Colonic mucosa (tissue), 4 donors: ENCODE data around the gene SLC2A4RG. TPM values are rescaled to one million over a fixed set of nuclear protein-coding genes. Genes with fewer than 3 reads are reported as not detected.

Experiments used
- DNase-seq: peaks from one replicate; pipeline ENCODE4 v3.0.0-alpha.2; 2020
- H3K27ac ChIP-seq: fragments of 200-600 bp; one replicate; pipeline ENCODE4 v1.8.0; 2021
- H3K27me3 ChIP-seq: fragments of 200-600 bp; one replicate; pipeline ENCODE4 v1.8.0; 2021
- H3K36me3 ChIP-seq: fragments of 200-600 bp; one replicate; pipeline ENCODE4 v1.8.0; 2021
- H3K4me1 ChIP-seq: fragments of 200-600 bp; one replicate; pipeline ENCODE4 v1.8.0; 2021; ENCODE audit warnings: mild to moderate bottlenecking
- H3K4me3 ChIP-seq: fragments of 200-600 bp; one replicate; pipeline ENCODE4 v1.8.0; 2021
- H3K9ac ChIP-seq, 2 donors: one replicate each; pipeline ENCODE4 v1.7.0; 2013; ENCODE audit warnings: control low read depth in 2 of 2, low read depth in 2 of 2, low read length in 2 of 2
- H3K9me3 ChIP-seq: fragments of 200-600 bp; one replicate; pipeline ENCODE4 v1.8.0; 2021
- intact Hi-C: fragments of 100-400 bp; cut with DNase I; formaldehyde crosslinking; loops from one replicate; pipeline ENCODE4 v1.14.1; 2022
- total RNA-seq, 2 donors: library from RNA; stranded (reverse); fragmentation: NEBNext Ultra II Directional in 1 of 2; extraction: Animal tissue kit (Norgen Biotek cat#: 25700) in 1 of 2; gene quantifications; one replicate each; pipeline ENCODE4 v1.2.1, GENCODE V29; 2021
- TF ChIP-seq, protein P1 (sequence below): fragments of 200-600 bp; IDR thresholded peaks from one replicate; pipeline ENCODE4 v1.8.0; 2022; ENCODE audit warnings: antibody characterized with exemption, mild to moderate bottlenecking
- donor health status: healthy.
- donor health status: DM: no; HTN: no; CAD: no.
- donor health status: DM: no; HTN: no; CAD: no.

SLC2A4RG gene
- total RNA-seq, 2 donors from 2014 or later: 44.3 to 75.3 TPM

DNA sequence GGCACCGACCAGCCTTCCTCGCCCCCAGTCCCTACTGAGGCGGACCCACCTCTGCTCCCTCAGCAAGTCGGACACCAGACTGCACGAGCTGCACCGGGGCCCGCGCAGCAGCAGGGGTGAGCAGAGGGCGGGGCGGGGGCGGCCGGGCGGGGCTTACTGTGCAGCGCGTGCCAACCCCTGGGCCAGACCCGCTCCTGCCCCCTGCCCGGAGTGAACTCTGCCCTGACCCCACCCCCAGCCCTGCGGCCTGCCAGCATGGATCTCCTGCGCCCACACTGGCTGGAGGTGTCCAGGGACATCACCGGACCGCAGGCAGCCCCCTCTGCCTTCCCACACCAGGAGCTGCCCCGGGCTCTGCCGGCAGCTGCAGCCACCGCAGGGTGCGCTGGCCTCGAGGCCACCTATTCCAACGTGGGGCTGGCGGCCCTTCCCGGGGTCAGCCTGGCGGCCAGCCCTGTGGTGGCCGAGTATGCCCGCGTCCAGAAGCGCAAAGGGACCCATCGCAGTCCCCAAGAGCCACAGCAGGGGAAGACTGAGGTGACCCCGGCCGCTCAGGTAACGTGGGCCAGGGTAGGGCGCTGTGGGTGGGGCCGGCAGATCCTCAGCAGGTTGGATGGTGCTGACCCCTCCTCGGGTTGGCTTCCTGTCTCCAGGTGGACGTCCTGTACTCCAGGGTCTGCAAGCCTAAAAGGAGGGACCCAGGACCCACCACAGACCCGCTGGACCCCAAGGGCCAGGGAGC, 1.5 kb upstream of the SLC2A4RG start:
- intact Hi-C loops: no loop called here
- H3K9me3 ChIP-seq: no peaks in the 10 kb centered on the region
- no peaks in the 10 kb centered on the region for H3K27me3 ChIP-seq
- DNase-seq: peak; percentile 76
- no peak overlapping the region for H3K27ac ChIP-seq
- H3K4me1 ChIP-seq: peaks cover 32% of the 10 kb centered on the region
- H3K9ac ChIP-seq: peak overlapping the region; percentile 46 to 73
- TF ChIP-seq, protein P1, sequence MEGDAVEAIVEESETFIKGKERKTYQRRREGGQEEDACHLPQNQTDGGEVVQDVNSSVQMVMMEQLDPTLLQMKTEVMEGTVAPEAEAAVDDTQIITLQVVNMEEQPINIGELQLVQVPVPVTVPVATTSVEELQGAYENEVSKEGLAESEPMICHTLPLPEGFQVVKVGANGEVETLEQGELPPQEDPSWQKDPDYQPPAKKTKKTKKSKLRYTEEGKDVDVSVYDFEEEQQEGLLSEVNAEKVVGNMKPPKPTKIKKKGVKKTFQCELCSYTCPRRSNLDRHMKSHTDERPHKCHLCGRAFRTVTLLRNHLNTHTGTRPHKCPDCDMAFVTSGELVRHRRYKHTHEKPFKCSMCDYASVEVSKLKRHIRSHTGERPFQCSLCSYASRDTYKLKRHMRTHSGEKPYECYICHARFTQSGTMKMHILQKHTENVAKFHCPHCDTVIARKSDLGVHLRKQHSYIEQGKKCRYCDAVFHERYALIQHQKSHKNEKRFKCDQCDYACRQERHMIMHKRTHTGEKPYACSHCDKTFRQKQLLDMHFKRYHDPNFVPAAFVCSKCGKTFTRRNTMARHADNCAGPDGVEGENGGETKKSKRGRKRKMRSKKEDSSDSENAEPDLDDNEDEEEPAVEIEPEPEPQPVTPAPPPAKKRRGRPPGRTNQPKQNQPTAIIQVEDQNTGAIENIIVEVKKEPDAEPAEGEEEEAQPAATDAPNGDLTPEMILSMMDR: no peak
- peak overlapping the region; percentile 55 for H3K4me3 ChIP-seq
- H3K36me3 ChIP-seq: peaks cover 7% of the 10 kb centered on the region

DNA sequence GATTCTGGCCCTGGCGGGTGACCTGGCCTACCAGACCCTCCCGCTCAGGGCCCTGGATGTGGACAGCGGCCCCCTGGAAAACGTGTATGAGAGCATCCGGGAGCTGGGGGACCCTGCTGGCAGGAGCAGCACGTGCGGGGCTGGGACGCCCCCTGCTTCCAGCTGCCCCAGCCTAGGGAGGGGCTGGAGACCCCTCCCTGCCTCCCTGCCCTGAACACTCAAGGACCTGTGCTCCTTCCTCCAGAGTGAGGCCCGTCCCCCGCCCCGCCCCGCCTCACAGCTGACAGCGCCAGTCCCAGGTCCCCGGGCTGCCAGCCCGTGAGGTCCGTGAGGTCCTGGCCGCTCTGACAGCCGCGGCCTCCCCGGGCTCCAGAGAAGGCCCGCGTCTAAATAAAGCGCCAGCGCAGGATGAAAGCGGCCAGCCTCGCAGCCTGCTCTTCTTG, 868 bp upstream of the SLC2A4RG start:
- H3K4me3 ChIP-seq: peak overlapping the region; percentile 55
- peak overlapping the region; percentile 46 to 73 for H3K9ac ChIP-seq
- TF ChIP-seq, protein P1: no peak
- intact Hi-C loops: no loop called here
- peaks cover 7% of the 10 kb centered on the region for H3K36me3 ChIP-seq
- peak; percentile 80 for DNase-seq
- H3K27ac ChIP-seq: peak overlapping the region; percentile 69
- peaks cover 32% of the 10 kb centered on the region for H3K4me1 ChIP-seq
- H3K27me3 ChIP-seq: no peaks in the 10 kb centered on the region
- H3K9me3 ChIP-seq: no peaks in the 10 kb centered on the region

DNA sequence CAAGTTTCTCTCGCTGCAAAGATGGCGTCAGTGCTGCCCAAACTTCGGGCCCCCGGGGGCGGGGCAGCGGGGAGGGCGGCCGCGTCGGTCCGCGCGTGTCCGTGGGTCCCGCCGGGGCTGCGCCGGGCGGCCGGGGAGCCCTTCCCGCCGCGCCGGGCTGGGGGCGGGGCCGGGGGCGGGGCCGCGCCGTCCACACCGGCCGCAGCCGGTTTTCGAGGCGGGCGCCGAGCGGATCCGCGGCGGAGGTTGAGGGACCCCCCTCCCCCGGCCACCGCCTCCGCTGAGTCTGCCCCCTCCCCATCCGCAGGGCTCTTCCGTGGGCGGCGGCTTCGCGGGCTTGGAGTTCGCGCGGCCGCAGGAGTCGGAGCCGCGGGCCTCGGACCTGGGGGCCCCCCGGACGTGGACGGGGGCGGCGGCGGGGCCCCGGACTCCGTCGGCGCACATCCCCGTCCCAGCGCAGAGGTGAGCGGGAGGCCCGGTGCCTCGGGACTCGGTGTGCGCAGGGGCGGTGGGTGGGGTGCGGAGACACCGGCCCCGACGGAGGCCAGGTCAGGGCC, 572 bp downstream of the SLC2A4RG start:
- peaks cover 32% of the 10 kb centered on the region for H3K4me1 ChIP-seq

DNA sequence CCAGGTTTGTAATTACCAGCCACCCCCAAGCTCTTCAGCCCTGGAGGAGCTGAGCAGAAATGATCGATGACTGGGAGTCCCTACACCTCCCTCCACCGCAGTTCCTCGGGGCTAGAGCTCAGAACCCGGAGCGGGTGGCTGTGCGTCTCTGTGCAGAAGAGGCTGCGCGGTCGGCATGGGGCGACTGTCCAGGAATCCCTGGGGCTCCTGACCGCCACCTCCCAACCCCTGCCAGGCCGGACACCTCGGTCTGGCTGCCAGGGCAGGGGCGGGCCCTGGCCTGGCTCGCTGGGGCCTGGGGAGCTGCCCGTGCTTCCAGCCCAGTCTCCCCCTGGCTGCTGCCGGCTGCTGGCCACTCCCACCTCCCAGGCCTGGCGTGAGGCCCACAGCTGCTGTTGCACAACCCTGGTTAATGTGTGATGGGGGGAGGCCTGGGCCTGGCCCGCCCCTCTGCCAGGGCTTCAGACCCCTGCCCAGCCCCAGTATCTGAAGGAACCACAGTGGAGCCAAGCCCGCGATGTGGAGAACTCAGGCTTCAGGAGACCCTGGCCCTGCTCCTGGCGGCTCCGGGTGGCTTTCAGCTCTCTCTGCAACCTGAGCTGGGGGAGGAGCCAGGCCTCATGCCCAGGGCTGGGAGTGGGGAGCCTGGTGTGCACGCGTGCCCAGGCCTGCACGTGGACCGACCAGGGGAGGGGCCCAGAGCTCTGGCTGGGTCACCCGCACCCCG, 1.2 kb downstream of the SLC2A4RG start:
- DNase-seq: peak; percentile 95
- Histone ChIP-seq H3K9ac (peak overlapping the region; percentile 70 to 72), H3K9me3 (no peaks in the 10 kb centered on the region), H3K27ac (peak overlapping the region; percentile 95), H3K4me3 (peak overlapping the region; percentile 58), H3K36me3 (no peaks in the 10 kb centered on the region), H3K4me1 (peaks cover 32% of the 10 kb centered on the region), H3K27me3 (no peaks in the 10 kb centered on the region)
- intact Hi-C loops: no loop called here
- TF ChIP-seq, protein P1: no peak

More for the DNA sequence above, 572 bp downstream of the SLC2A4RG start:
- no peaks in the 10 kb centered on the region for H3K27me3 ChIP-seq
- no peaks in the 10 kb centered on the region for H3K9me3 ChIP-seq
- DNase-seq: peak; percentile 49
- H3K9ac ChIP-seq: peak overlapping the region; percentile 70 to 72
- peak overlapping the region; percentile 95 for H3K27ac ChIP-seq
- H3K4me3 ChIP-seq: peak overlapping the region; percentile 58
- intact Hi-C loops: no loop called here
- H3K36me3 ChIP-seq: peaks cover 6% of the 10 kb centered on the region
- TF ChIP-seq, protein P1: no peak

DNA sequence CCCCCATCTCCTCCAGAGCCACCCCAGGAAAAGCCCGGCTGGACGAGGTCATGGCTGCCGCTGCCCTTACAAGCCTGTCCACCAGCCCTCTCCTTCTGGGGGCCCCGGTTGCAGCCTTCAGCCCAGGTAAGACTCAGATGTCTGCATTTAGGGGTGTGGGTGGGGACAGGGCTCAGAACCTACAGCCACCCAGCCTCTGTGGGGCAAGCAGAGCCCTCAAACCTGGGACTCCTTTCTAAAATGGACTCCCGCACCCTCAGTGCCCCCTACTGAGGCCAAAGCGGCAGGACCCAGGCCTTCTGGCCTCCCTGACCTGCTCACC, 1.7 kb downstream of the SLC2A4RG start:
- intact Hi-C loops: no loop called here
- Histone ChIP-seq H3K27ac (peak overlapping the region; percentile 95), H3K4me3 (peak overlapping the region; percentile 58), H3K4me1 (peaks cover 32% of the 10 kb centered on the region), H3K27me3 (no peaks in the 10 kb centered on the region), H3K9me3 (no peaks in the 10 kb centered on the region), H3K9ac (peak overlapping the region; percentile 34 to 72), H3K36me3 (no peaks in the 10 kb centered on the region)
- DNase-seq: no peak
- TF ChIP-seq, protein P1: no peak
